Thyroid gland (tissue), 4 donors: Measurements from ENCODE around the gene ANXA10.

Experiments
- CTCF ChIP-seq, 6 experiments: fragments of 200-600 bp in 3 of 6; fragments of 450-650 bp in 3 of 6; sonication (generic) in 3 of 6; IDR thresholded peaks; one replicate each; pipeline ENCODE4 v1.5.1; 2016 to 2019; ENCODE audit warnings: antibody characterized with exemption in 6 of 6, mild to moderate bottlenecking in 2 of 6, inconsistent platforms in 1 of 6, moderate library complexity in 1 of 6
- POLR2A ChIP-seq, 2 donors: fragments of 450-650 bp; IDR thresholded peaks; one replicate each; pipeline ENCODE4 v1.6.1; 2017; ENCODE audit warnings: antibody characterized with exemption in 2 of 2, mild to moderate bottlenecking in 2 of 2, moderate library complexity in 1 of 2

- TF ChIP-seq CTCF (IDR thresholded peaks at IDR 0.05) (no peak), POLR2A (IDR thresholded peaks at IDR 0.05) (no peak)
Measured at GRCh38 chr4:168126952-168127351, 34.6 kb downstream of the ANXA10 start.
